GM18505 (cell line): ENCODE results near the gene CCDC85A.

Experiments used
- ATAC-seq: cut with Tn5 transposase; IDR thresholded peaks from one replicate; pipeline ENCODE4 v1.9.1; 2021; ENCODE audit not compliant: unreplicated experiment
- POLR2A ChIP-seq: IDR thresholded peaks from 4 replicates; pipeline ENCODE4 v1.6.1; 2011; ENCODE audit warnings: borderline replicate concordance; ENCODE audit not compliant: insufficient read depth, insufficient read length; ENCODE audit errors: extremely low read depth

The CCDC85A gene

DNA sequence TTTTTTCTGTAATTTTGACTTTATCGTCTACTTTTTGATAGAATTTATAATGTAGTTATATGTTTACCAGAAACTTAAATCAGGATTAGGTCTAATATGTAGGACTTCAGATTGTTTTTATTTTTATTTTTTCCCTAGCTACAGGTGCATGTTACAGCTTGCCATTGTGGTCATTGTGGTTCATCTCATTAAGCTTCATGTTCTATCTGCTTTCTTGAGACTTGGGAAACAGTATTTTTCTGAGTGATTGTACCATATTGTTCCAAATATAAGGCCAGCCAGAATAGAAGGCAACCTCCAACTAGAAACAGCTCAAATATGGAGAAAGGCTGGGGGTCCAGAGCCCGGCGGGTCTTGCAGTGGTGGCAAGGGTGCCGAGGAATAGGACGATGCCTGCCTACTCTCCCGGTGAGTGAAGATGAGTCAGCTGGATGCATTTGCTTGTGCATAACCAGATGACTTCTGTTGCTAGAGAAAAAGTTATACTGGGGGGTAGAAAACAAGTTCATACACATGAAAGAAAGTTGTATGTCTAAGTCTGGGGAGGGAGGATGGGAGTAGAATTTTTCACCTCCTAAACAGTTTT, 188.4 kb downstream of the CCDC85A start:
- no peak for ATAC-seq
- no peak for TF ChIP-seq POLR2A

DNA sequence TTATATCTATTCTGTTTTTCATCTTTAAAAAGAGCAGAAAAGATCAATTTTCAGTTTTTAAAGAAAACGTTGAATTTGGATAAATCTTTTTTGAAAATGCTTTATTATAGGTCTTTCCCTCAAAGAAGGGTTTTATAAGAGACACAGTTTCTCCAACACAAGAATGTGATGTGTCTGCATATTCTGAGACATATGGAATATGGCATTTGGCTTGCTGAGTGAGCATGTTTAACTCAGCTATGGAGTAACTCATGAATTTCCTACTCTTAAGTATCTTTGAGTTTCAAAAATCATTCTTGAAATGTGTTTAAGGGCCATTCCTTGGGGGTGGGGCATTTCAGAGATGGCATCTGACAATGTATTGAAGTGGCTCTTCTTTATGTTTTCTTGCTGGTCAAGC, 191.5 kb downstream of the CCDC85A start:
- ATAC-seq = no peak

DNA sequence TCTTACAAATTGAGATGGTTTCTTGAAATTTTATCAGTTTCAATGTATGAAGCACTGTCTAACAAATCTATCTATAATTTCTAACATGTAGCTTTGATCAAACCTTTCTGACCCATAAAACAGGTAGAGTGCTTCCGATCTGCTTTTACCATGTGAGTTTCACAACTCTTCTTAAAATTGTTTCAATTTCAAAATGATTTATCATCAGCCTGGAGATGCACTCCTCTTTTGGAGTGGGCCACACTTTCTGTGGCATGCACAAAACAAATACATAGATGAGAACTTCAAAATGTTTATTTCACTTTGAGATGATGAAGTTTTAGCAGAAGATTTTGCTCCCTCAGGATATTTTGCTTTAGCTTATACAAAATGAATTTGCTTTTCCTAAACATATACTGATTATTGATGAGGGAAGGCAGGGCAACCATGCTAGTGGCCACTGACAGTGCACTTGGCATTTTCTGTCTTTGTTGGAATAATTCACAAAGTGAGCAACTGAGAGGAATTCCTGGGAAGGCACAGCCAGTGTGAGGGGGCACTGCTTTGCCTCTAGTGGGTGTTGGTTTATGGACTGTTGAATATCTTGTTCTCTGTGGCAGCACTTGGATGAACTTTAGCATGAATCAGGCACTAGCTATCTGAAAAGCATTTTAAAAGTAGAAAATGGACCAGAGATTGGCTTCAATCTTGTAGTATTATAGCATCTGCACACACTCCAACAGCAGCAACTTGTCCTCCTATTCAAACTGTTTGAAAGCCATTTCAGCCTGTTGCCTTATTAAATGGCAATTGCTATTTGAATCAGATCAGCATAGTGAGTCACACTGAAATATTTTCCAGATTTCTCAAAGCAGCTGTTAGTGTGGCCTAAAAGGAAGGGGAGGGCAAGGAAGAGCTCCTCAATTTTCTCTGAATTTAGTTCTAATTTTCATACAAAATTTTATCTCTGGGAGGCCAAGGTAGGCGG, 193.2 kb downstream of the CCDC85A start:
- no peak for ATAC-seq
- no peak for TF ChIP-seq POLR2A

More for the DNA sequence above, 191.5 kb downstream of the CCDC85A start:
- no peak for TF ChIP-seq POLR2A

DNA sequence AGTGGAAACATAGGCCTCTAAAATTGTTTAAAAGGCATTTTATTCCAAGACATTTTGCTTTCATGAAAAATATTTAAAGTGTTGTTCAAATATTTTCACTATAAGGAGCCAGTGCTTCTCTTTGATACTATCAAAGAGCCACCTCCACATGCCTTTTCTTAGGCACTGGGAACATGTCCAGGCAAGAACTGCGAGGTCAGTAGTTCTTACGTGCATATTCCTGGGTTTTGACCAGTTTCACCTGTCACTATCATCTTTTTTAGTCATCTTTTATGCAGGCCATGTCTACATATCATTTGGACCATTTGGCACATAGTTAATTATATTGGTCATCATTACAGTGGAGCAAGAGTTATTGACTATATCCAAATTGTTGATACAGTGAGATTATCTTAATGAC, 195.3 kb downstream of the CCDC85A start:
- TF ChIP-seq POLR2A = no peak
- ATAC-seq = no peak

DNA sequence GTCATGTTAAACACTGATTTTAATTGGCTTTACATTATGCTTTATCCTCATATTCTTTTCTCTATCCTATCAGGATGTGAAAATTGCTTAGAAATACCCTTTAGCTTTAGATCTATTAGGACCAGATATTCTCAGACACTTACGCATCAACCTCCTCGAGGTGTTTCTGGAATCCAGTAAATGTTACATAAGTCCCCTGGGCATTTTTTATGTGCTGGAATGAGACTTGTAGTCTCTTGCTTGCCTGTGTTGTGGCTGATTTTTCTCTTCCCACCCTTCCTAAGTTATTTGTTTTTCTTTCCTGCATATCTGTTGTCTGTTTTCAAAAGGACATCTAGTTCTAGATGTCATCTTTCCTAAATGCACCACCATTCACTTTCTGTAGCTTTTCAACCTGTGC, 197.1 kb downstream of the CCDC85A start:
- ATAC-seq = no peak
- no peak for TF ChIP-seq POLR2A

DNA sequence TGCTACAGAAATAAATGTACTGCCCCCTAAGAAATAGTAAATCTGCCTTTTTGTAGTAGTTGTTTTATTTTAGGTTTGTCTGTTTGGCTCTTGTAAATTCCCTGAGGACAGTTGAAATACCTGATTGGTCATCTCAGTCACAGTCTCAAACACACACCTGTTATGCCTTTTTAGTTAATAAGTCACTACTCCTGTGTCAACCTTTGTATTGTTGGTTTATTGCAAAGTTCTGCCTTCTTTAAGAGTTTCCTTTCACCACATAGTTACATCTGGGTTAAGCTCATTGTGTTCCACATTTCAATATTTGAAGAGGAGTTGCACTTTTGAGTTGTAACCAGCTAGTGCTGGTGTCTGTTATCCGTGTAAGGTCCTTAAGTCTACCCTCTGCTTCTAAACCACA, 198.7 kb downstream of the CCDC85A start:
- TF ChIP-seq POLR2A = no peak
- no peak for ATAC-seq

DNA sequence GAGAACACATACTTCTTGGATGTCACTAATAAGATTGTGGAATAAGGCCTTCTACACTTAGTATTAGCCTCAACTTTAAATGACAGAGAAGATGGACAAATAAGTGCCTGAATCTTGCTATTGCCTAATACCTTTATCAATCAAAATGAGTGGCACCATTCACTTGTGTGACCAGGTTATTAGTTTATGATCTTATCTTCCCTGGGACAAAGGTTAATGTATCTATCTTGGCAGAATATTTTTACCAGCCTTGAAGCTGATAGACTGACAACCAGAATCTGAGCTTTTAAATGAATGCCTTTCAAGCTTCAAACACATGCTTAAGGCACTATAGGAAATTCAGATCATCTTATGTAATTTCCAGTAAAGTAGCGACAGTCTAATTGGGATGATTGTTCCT, 202.9 kb downstream of the CCDC85A start:
- no peak for ATAC-seq
- no peak for TF ChIP-seq POLR2A

DNA sequence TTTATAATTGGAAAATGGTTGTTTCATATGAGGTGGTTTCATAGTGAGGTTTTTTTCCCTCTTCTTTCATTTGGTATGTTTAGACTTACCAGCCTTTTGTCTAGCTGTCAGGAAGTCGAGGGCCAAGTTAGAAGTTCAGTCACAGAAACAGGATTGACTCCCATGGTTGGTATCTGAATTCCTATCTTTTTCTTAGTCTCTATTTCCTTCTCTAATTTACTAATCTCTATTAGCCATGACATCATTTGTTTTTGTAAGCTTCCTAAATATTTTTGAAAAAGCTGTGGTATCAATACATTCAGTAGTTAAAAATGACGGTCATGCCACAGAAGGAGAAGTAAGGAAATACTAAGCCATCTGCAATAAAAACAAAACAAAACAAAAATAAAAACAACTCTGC, 206.9 kb downstream of the CCDC85A start:
- no peak for ATAC-seq
- no peak for TF ChIP-seq POLR2A

DNA sequence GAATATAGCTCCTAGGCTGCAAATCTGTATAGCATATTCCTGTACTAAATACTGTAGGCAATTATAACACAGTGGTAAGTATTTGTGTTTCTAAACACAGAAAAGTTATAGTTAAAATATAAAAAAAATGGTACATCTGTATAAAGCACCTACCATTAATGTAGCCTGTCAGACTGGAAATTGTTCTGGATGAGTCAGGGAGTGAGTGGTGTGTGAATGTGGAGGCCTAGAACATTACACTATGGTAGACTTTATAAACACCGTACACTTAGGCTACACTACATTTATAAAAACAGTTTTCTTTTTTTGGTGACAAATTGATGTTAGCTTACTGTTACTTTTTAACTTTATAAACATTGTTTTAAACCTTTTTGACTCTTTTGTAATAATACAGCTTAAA, 226.3 kb downstream of the CCDC85A start:
- no peak for TF ChIP-seq POLR2A
- ATAC-seq = no peak

DNA sequence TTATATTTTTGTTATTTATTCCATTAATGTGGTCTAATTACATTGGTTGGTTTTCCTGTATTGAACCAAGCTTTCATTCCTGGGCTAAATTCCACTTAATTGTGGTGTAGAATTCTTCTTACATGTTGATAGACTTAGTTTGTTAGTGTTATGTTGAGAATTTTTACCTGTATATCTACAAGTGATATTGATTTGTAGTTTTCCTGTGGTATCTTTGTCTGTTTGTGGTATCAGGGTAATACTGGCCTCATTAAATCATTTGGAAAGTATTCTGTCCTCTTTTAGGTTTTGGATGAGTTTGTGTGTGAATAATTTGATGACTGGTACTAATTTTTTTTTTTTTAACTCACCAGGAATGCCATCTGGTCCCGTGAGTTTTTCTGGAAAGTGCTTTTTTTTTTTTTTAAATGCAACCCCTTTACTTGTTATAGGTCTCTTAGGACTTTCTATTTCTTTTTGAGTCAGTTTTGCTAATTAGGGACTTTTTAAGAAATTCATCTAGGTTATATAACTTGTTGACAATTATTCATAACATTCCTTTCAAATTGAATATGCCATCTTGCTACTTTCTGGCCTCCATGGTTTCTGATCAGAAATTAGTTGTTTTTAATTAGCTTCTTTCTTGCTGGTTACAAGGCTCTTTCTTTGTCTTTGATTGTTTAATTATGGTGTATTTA, 232.8 kb downstream of the CCDC85A start:
- TF ChIP-seq POLR2A = no peak
- ATAC-seq = no peak
